Left ventricle myocardium inferior (tissue), 1 donor: ENCODE measurements around the gene KAZN. TPM values are rescaled to one million over a fixed set of nuclear protein-coding genes. Genes with fewer than 3 reads are reported as not detected.

Experiments
- DNase-seq: peaks from one replicate; pipeline ENCODE4 v3.0.0-alpha.2; 2020
- H3K27ac ChIP-seq: fragments of 200-600 bp; replicated peaks from 2 replicates; pipeline ENCODE4 v1.8.0; 2021
- H3K27me3 ChIP-seq: fragments of 200-600 bp; 2 replicates; pipeline ENCODE4 v1.8.0; 2021; ENCODE audit warnings: low read depth
- H3K36me3 ChIP-seq: fragments of 200-600 bp; 2 replicates; pipeline ENCODE4 v1.8.0; 2021
- H3K4me1 ChIP-seq: fragments of 200-600 bp; 2 replicates; pipeline ENCODE4 v1.8.0; 2021
- H3K4me3 ChIP-seq: fragments of 200-600 bp; 2 replicates; pipeline ENCODE4 v1.8.0; 2021; ENCODE audit warnings: mild to moderate bottlenecking, moderate library complexity
- H3K9me3 ChIP-seq: fragments of 200-600 bp; replicated peaks from 2 replicates; pipeline ENCODE4 v1.8.0; 2021
- intact Hi-C: fragments of 100-400 bp; cut with micrococcal nuclease; formaldehyde crosslinking; loops from one replicate; pipeline ENCODE4 v1.11.0; 2022
- total RNA-seq: library from RNA; stranded (reverse); fragmentation: NEBNext Ultra II Directional; extraction: Animal tissue kit (Norgen Biotek cat#: 25700); gene quantifications from one replicate; pipeline ENCODE4 v1.2.1, GENCODE V29; 2021
- TF ChIP-seq, protein P1 (sequence below): fragments of 200-600 bp; IDR thresholded peaks from 2 replicates; pipeline ENCODE4 v1.8.0; 2021; ENCODE audit warnings: antibody characterized with exemption, mild to moderate bottlenecking, borderline replicate concordance
- donor health status: DM: no; HTN: yes; CAD: no; lungs with severe emphysema.

The KAZN gene
- total RNA-seq, 1 donor from 2014 or later: 2.2 TPM

DNA sequence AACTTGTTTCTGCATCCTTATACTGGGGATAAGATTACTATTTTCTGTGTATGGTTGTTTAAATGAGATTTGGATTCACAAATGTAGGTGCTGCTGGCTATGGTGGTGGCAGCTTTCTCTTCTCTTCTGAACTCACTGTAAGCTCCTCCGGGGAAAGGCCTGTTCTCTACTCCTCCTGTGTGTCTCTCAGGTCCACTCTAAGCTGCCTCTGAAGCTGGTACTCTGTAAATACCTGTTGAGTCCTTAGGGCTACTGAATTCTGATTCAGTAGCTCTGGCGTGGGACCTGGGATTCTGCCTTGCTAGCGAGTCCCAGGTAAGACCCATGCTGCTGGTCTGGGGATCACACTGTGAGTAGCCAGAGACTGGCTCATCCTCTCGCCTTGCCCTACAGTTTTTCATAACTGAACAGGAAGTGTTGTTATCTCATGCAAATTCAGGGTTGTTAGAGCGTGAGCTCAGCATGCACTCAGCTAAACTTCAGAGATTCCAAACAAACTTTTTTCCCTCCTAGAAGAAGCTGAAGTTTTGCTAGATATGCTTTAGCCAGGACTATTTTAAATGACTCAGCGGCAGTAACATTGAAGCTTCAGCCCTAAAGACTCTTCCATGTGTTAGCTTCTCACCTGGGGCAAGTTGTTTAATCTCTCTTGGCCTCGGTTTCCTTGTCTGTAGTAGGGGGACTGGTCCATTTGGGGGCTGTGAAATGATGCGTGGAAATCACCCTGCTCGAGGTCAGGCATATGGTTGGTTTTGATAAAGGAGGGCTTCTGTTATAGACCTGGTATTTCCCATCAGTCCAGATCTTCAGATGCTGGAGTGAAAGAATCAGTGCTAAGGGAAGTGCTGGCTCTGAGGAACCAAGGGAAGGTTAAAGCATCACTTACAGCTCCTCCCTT, 283.5 kb downstream of the KAZN start:
- TF ChIP-seq, protein P1, sequence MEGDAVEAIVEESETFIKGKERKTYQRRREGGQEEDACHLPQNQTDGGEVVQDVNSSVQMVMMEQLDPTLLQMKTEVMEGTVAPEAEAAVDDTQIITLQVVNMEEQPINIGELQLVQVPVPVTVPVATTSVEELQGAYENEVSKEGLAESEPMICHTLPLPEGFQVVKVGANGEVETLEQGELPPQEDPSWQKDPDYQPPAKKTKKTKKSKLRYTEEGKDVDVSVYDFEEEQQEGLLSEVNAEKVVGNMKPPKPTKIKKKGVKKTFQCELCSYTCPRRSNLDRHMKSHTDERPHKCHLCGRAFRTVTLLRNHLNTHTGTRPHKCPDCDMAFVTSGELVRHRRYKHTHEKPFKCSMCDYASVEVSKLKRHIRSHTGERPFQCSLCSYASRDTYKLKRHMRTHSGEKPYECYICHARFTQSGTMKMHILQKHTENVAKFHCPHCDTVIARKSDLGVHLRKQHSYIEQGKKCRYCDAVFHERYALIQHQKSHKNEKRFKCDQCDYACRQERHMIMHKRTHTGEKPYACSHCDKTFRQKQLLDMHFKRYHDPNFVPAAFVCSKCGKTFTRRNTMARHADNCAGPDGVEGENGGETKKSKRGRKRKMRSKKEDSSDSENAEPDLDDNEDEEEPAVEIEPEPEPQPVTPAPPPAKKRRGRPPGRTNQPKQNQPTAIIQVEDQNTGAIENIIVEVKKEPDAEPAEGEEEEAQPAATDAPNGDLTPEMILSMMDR: no peak
- Histone ChIP-seq H3K4me3 (no peak overlapping the region), H3K27ac (no peak overlapping the region), H3K9me3 (no peaks in the 10 kb centered on the region), H3K4me1 (no peaks in the 10 kb centered on the region), H3K36me3 (no peaks in the 10 kb centered on the region), H3K27me3 (peaks cover 47% of the 10 kb centered on the region)
- no peak for DNase-seq
- intact Hi-C loops: no loop called here

DNA sequence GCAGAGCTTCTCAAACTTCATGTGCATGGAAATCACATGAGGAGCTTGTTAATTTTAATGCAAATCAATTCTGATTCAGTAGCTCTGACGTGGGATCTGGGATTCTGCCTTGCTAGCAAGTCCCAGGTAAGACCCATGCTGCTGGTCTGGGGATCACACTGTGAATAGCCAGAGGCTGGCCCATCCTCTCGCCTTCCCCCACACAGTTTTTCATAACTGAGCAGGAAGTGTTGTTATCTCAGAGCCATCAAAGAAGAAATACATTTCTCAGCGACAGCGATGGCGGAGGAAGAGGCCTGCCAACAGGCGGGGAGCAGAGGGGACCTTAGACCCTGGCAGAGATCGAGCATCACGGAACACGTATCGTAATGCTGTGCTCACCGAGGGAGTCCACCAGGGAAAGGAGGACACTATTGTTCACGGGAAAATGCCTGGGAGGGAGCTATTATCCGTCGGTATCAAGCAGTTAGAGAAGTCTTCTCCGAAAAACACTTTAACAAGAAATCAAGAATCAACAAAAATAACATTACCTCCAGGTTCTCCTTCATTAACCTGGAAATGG, 286.2 kb downstream of the KAZN start:
- H3K27ac ChIP-seq: no peak overlapping the region
- H3K4me3 ChIP-seq: no peak overlapping the region
- TF ChIP-seq, protein P1: no peak
- no peaks in the 10 kb centered on the region for H3K9me3 ChIP-seq
- DNase-seq: no peak
- intact Hi-C loops: no loop called here
- peaks cover 29% of the 10 kb centered on the region for H3K27me3 ChIP-seq
- H3K36me3 ChIP-seq: no peaks in the 10 kb centered on the region
- no peaks in the 10 kb centered on the region for H3K4me1 ChIP-seq

DNA sequence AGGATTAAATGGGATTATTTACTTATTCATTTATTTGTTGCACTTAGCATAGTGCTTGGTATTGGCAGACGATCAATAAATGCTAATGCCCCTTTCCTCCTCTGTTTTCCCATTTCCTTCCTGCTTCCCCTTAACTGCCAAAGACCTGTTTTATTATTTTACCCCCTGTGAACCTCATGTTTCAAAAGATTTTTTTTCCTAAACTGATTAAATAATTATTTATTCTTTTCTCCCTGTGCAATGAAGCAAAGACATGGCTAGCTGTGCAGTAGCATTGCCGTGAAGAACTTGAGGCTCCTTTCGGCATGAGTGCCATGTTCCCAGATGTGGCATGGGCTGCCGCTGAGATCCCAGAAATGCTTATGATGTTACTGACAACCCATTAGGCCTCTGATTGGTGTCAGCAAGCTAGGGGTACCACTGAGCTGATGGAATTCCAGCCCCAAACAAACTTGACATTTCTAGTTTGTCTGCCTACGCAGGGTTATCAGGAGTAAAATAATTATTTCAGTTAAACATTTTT, 288.6 kb downstream of the KAZN start:
- TF ChIP-seq, protein P1: no peak
- Histone ChIP-seq H3K27ac (no peak overlapping the region), H3K36me3 (no peaks in the 10 kb centered on the region), H3K9me3 (no peaks in the 10 kb centered on the region), H3K4me1 (no peaks in the 10 kb centered on the region), H3K27me3 (peaks cover 28% of the 10 kb centered on the region), H3K4me3 (no peak overlapping the region)
- intact Hi-C loops: no loop called here
- no peak for DNase-seq

DNA sequence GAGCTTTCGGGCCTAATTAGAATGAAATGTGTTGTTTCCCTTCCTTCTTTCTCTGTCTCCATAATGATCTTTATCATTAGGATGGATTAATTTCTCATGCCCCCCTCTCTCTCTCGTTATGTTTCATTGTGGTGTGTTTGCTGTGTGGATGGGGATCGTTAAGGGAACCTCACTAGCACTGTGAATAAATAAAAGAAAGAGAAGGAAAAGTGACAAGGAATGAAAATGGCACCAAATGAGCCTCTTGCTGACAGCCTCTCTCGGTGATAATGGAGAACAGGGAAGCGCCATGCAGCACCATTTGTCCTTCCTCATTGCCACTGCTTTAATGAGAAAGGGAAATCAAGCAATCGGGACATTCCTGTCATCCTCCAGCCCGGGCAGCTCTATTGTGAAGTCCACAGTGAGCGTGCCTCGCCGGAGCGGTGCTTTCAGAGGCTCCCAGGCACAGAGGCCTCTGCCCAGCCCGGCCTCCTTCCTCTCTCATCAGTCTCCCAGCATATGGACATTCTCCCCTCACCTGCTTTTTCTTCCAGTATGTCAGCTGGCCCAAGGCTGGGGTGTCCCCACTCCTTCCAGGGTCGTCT, 289.4 kb downstream of the KAZN start:
- peaks cover 28% of the 10 kb centered on the region for H3K27me3 ChIP-seq
- intact Hi-C loops: no loop called here
- no peaks in the 10 kb centered on the region for H3K9me3 ChIP-seq

DNA sequence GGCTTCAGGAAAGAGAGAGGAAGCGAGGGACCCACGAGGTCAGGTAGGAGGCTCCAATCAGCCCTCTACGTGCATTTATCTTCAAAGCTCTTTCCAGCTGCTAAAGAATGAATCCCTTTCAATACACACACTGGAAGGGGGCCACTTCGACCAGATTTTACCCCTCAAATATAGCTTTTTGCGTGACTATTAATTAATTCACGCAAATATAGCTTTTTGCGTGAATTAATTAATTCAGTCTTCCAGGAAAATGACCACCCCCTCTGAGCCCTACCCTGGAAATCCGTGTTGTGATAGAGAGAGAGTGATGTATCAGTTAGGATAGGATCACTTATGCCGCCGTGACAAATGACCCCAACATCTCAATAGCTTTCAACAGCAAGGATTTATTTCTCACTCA, 289.9 kb downstream of the KAZN start:
- no peaks in the 10 kb centered on the region for H3K9me3 ChIP-seq
- H3K27ac ChIP-seq: no peak overlapping the region
- no peaks in the 10 kb centered on the region for H3K4me1 ChIP-seq
- TF ChIP-seq, protein P1: no peak
- H3K27me3 ChIP-seq: peaks cover 30% of the 10 kb centered on the region
- H3K36me3 ChIP-seq: no peaks in the 10 kb centered on the region
- intact Hi-C loops: no loop called here
- no peak for DNase-seq
- no peak overlapping the region for H3K4me3 ChIP-seq

More for the DNA sequence above, 289.4 kb downstream of the KAZN start:
- TF ChIP-seq, protein P1: no peak
- Histone ChIP-seq H3K36me3 (no peaks in the 10 kb centered on the region), H3K4me3 (no peak overlapping the region), H3K27ac (no peak overlapping the region), H3K4me1 (no peaks in the 10 kb centered on the region)
- DNase-seq: no peak
